Fibroblast of pulmonary artery (primary cell): ENCODE measurements around the gene RUVBL2.

ENCODE experiments used
- DNase-seq: peaks from one replicate; pipeline ENCODE4 v3.0.0-alpha.2; 2010; ENCODE audit warnings: low read depth
- H3K4me3 ChIP-seq: replicated peaks from 2 replicates; pipeline ENCODE4 v1.5.1; 2011; ENCODE audit warnings: low read depth, mild to moderate bottlenecking, control low read depth, low read length, moderate library complexity
- CTCF ChIP-seq: IDR thresholded peaks from 2 replicates; pipeline ENCODE4 v1.5.1; 2011; ENCODE audit warnings: mild to moderate bottlenecking, control low read depth, low read length, inconsistent platforms; ENCODE audit errors: missing control alignments

Gene RUVBL2

GRCh38 chr19:48959341-48960239 is 34.1 kb upstream of the RUVBL2 start:
- no peak overlapping the region for H3K4me3 ChIP-seq
- TF ChIP-seq CTCF: no peak
- no peak for DNase-seq

GRCh38 chr19:48961051-48961649 is 32.5 kb upstream of the RUVBL2 start:
- H3K4me3 ChIP-seq: no peak overlapping the region
- no peak for TF ChIP-seq CTCF
- no peak for DNase-seq

GRCh38 chr19:48961673-48962028 is 32.0 kb upstream of the RUVBL2 start:
- H3K4me3 ChIP-seq: no peak overlapping the region
- TF ChIP-seq CTCF: no peak
- DNase-seq: no peak

GRCh38 chr19:48962029-48962848 is 31.4 kb upstream of the RUVBL2 start:
- no peak for TF ChIP-seq CTCF
- peak; percentile 33 for DNase-seq
- no peak overlapping the region for H3K4me3 ChIP-seq

GRCh38 chr19:48962849-48963165 is 30.9 kb upstream of the RUVBL2 start:
- no peak for DNase-seq
- no peak for TF ChIP-seq CTCF
- no peak overlapping the region for H3K4me3 ChIP-seq

GRCh38 chr19:48963371-48964204 is 30.1 kb upstream of the RUVBL2 start:
- H3K4me3 ChIP-seq: peak overlapping the region; percentile 53
- no peak for TF ChIP-seq CTCF
- DNase-seq: peak; percentile 75
